ENCODE data around the gene GTF2H1.
"Not testable (repeated sequence)": the region's sequence is repeated elsewhere in the genome, so short reads cannot be mapped to it uniquely, and the experiment has no call there.

The GTF2H1 gene

GRCh38 chr11:18395735-18396504 is 73.6 kb downstream of the GTF2H1 start:
- peak overlapping the region; percentile 94 for H3K4me2 ChIP-seq (ENCODE audit: low read depth, low read length, poor library complexity, severe bottlenecking)
- TF ChIP-seq EZH2phosphoT487 (IDR thresholded peaks at IDR 0.05; ENCODE audit: borderline replicate concordance) (no peak), CTCF (conservative IDR thresholded peaks at IDR 0.05; ENCODE audit: low read length) (no peak)
- no peaks in the 10 kb centered on the region for H3K9me3 ChIP-seq (ENCODE audit: insufficient read depth, low read depth, low read length)
- peaks cover 13% of the 10 kb centered on the region for H3K27me3 ChIP-seq (ENCODE audit: insufficient read depth, low read length, poor library complexity, severe bottlenecking)
- no peak overlapping the region for H2AFZ ChIP-seq (ENCODE audit: low read length)
- peaks cover 60% of the 10 kb centered on the region for H4K20me1 ChIP-seq (ENCODE audit: insufficient read depth, low read length, poor library complexity, severe bottlenecking)
- H3K79me2 ChIP-seq (ENCODE audit: insufficient read depth, low read length) = peaks cover 78% of the 10 kb centered on the region
- peak overlapping the region; percentile 94 for H3K4me3 ChIP-seq (ENCODE audit: low read length, poor library complexity, severe bottlenecking)
- peaks cover 5% of the 10 kb centered on the region; the same call in 1 of the 2 replicates for H3F3A ChIP-seq (ENCODE audit: low read depth)
- peaks cover 49% of the 10 kb centered on the region for H3K36me3 ChIP-seq (ENCODE audit: insufficient read depth, low read length)
- no peaks in the 10 kb centered on the region for H3K9me2 ChIP-seq (replicated peaks; ENCODE audit: low read depth, low read length)
- peaks cover 55% of the 10 kb centered on the region for H3K4me1 ChIP-seq (ENCODE audit: insufficient read depth, low read length, poor library complexity, severe bottlenecking)
- peak overlapping the region; percentile 100 for H3K9ac ChIP-seq (ENCODE audit: low read depth, low read length, poor library complexity, severe bottlenecking)

GRCh38 chr11:18397921-18398320 is 75.6 kb downstream of the GTF2H1 start:
- H3K9ac ChIP-seq (ENCODE audit: low read depth, low read length, poor library complexity, severe bottlenecking) = peak overlapping the region; percentile 81
- no peaks in the 10 kb centered on the region for H3K9me2 ChIP-seq (replicated peaks; ENCODE audit: low read depth, low read length)
- TF ChIP-seq EZH2phosphoT487 (IDR thresholded peaks at IDR 0.05; ENCODE audit: borderline replicate concordance) (no peak), CTCF (conservative IDR thresholded peaks at IDR 0.05; ENCODE audit: low read length) (no peak)
- no peak overlapping the region for H2AFZ ChIP-seq (ENCODE audit: low read length)
- H4K20me1 ChIP-seq (ENCODE audit: insufficient read depth, low read length, poor library complexity, severe bottlenecking) = peaks cover 74% of the 10 kb centered on the region
- H3K9me3 ChIP-seq (ENCODE audit: insufficient read depth, low read depth, low read length) = no peaks in the 10 kb centered on the region
- H3K79me2 ChIP-seq (ENCODE audit: insufficient read depth, low read length) = peaks cover 92% of the 10 kb centered on the region
- H3K4me2 ChIP-seq (ENCODE audit: low read depth, low read length, poor library complexity, severe bottlenecking) = peak overlapping the region; percentile 94
- H3K27me3 ChIP-seq (ENCODE audit: insufficient read depth, low read length, poor library complexity, severe bottlenecking) = peaks cover 13% of the 10 kb centered on the region
- peaks cover 55% of the 10 kb centered on the region for H3K4me1 ChIP-seq (ENCODE audit: insufficient read depth, low read length, poor library complexity, severe bottlenecking)
- peaks cover 64% of the 10 kb centered on the region for H3K36me3 ChIP-seq (ENCODE audit: insufficient read depth, low read length)
- H3K4me3 ChIP-seq (ENCODE audit: low read length, poor library complexity, severe bottlenecking) = peak overlapping the region; percentile 94
- H3F3A ChIP-seq (ENCODE audit: low read depth) = peaks cover 5% of the 10 kb centered on the region; the same call in 1 of the 2 replicates

GRCh38 chr11:18401077-18401476 is 78.7 kb downstream of the GTF2H1 start:
- peaks cover 93% of the 10 kb centered on the region for H3K36me3 ChIP-seq (ENCODE audit: insufficient read depth, low read length)

More at GRCh38 chr11:18401077-18401476, 78.7 kb downstream of the GTF2H1 start:
- peaks cover 89% of the 10 kb centered on the region for H4K20me1 ChIP-seq (ENCODE audit: insufficient read depth, low read length, poor library complexity, severe bottlenecking)
- H3K27me3 ChIP-seq (ENCODE audit: insufficient read depth, low read length, poor library complexity, severe bottlenecking); H3F3A ChIP-seq (ENCODE audit: low read depth); H3K9ac ChIP-seq (ENCODE audit: low read depth, low read length, poor library complexity, severe bottlenecking); H3K9me2 ChIP-seq (replicated peaks; ENCODE audit: low read depth, low read length); H3K4me3 ChIP-seq (ENCODE audit: low read length, poor library complexity, severe bottlenecking); H3K4me2 ChIP-seq (ENCODE audit: low read depth, low read length, poor library complexity, severe bottlenecking); H3K9me3 ChIP-seq (ENCODE audit: insufficient read depth, low read depth, low read length); H2AFZ ChIP-seq (ENCODE audit: low read length): not testable (repeated sequence)
- peaks cover 48% of the 10 kb centered on the region for H3K4me1 ChIP-seq (ENCODE audit: insufficient read depth, low read length, poor library complexity, severe bottlenecking)
- H3K79me2 ChIP-seq (ENCODE audit: insufficient read depth, low read length) = peaks cover 88% of the 10 kb centered on the region
